GM06990 (cell line): Measurements from ENCODE around the gene RUSF1.

Source experiments
- DNase-seq: peaks from one replicate; pipeline ENCODE4 v3.0.0-alpha.2; 2011; ENCODE audit not compliant: insufficient read length; ENCODE audit errors: extremely low read depth
- H3K27me3 ChIP-seq: replicated peaks from 2 replicates; pipeline ENCODE4 v1.6.0; 2011; ENCODE audit warnings: low read length; ENCODE audit not compliant: control insufficient read depth, insufficient read depth
- H3K36me3 ChIP-seq: 2 replicates; pipeline ENCODE4 v1.5.1; 2011; ENCODE audit warnings: low read length; ENCODE audit not compliant: control insufficient read depth, insufficient read depth
- H3K4me3 ChIP-seq: replicated peaks from 2 replicates; pipeline ENCODE4 v1.5.1; 2011; ENCODE audit warnings: low read depth, mild to moderate bottlenecking, control low read depth, low read length
- TF ChIP-seq, protein P1 (sequence below): IDR thresholded peaks from 2 replicates; pipeline ENCODE4 v1.5.1; 2011; ENCODE audit warnings: low read length, control low read depth, mild to moderate bottlenecking, inconsistent platforms; ENCODE audit not compliant: insufficient read depth, poor library complexity, severe bottlenecking

Gene RUSF1

DNA sequence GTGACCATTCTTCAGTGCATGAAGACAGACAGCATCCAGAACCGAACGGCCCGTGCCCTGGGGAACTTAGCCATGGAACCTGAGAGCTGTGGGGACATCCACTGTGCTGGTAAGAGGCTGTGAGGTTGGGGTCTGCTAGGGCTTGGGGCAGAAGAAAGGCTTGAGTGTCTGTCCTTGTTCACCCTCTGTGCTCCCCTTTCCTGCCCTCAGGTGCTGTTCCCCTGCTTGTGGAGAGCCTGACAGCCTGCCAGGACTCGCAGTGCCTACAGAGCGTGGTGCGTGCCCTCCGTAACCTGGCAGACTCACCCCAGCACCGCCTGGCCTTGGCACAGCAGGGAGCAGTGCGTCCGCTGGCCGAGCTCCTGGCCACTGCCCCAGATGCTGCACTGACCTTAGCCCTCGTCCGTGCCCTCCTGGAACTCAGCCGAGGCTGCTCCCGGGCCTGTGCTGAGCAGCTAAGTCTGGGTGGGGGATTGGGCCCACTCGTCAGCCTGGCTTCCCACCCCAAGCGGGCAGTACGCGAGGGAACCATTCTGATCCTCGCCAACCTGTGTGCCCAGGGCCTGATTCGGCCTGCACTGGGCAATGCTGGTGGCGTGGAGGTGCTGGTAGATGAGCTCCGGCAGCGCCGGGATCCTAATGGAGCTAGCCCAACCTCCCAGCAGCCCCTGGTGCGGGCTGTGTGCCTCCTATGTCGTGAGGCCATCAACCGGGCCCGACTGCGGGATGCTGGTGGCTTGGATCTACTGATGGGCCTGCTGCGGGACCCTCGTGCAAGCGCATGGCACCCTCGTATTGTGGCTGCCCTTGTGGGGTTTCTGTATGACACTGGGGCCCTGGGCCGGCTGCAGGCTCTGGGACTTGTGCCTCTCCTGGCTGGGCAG lies 46.0 kb downstream of the RUSF1 start:
- no peak overlapping the region for H3K4me3 ChIP-seq
- H3K36me3 ChIP-seq: peaks cover 23% of the 10 kb centered on the region
- no peak for DNase-seq
- no peaks in the 10 kb centered on the region for H3K27me3 ChIP-seq
- TF ChIP-seq, protein P1, sequence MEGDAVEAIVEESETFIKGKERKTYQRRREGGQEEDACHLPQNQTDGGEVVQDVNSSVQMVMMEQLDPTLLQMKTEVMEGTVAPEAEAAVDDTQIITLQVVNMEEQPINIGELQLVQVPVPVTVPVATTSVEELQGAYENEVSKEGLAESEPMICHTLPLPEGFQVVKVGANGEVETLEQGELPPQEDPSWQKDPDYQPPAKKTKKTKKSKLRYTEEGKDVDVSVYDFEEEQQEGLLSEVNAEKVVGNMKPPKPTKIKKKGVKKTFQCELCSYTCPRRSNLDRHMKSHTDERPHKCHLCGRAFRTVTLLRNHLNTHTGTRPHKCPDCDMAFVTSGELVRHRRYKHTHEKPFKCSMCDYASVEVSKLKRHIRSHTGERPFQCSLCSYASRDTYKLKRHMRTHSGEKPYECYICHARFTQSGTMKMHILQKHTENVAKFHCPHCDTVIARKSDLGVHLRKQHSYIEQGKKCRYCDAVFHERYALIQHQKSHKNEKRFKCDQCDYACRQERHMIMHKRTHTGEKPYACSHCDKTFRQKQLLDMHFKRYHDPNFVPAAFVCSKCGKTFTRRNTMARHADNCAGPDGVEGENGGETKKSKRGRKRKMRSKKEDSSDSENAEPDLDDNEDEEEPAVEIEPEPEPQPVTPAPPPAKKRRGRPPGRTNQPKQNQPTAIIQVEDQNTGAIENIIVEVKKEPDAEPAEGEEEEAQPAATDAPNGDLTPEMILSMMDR: no peak

GRCh38 chr16:31461201-31461920 lies 46.8 kb downstream of the RUSF1 start:
- DNase-seq: no peak
- no peaks in the 10 kb centered on the region for H3K27me3 ChIP-seq
- H3K36me3 ChIP-seq: peaks cover 17% of the 10 kb centered on the region
- no peak overlapping the region for H3K4me3 ChIP-seq
- TF ChIP-seq, protein P1: no peak

- Histone ChIP-seq H3K27me3 (no peaks in the 10 kb centered on the region), H3K36me3 (peaks cover 12% of the 10 kb centered on the region), H3K4me3 (peak overlapping the region; percentile 63)
- no peak for DNase-seq
- TF ChIP-seq, protein P1: peak; percentile 70
Observed at GRCh38 chr16:31460582-31461002, 47.6 kb downstream of the RUSF1 start.

- Histone ChIP-seq H3K4me3 (peak overlapping the region; percentile 74), H3K27me3 (no peaks in the 10 kb centered on the region), H3K36me3 (peaks cover 11% of the 10 kb centered on the region)
- peak; percentile 98 for DNase-seq
- TF ChIP-seq, protein P1: no peak
Observed at GRCh38 chr16:31459687-31460581, 48.3 kb downstream of the RUSF1 start.

DNA sequence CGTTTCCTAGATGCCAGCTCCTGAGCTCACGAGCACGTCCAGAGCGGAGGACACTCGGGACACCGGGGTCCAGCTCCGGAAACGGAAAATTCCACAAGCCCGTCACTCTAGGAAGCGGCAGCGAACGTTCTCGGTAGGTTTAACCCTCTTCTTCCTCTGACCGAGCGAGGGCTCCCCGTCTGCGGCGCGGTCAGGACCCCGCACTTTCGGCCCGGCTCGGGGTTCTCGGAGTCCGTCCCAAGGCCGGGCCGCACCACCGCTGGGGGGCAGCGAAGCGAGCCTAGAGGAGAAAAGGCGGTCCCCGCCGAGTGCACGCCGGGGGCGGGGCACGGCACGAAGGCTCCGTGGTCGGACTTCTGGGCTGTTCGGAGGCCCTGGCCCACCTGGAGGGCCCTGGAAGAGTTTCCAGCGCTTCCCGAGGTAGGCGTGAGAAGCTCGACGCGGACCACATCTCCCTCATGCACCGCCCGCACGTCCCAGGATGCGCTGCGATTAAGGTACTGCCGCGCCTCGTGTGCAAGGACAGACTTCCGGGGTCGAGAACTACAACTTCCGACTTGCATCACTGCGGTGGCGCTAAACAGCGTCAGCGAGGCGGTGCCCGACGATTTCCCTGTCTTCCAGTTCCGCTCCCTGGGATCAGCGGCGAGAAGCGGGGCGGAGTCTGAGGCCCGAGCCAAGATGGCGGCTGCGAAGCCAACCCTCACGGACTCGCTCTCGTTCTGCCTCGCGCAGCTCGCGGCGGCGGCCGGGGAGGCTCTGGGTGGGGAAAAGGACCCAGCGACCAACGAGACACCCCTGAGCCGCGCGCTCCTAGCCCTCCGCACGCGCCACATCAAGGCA lies 49.1 kb downstream of the RUSF1 start, which contains the start of gene ARMC5:
Gene ARMC5 (plus strand): TSS at position 658 of the 843 bp plus-strand sequence. CDS start 24 bp downstream, at position 682.
- peak within 1 kb of the TSS; percentile 74 for H3K4me3 ChIP-seq
- DNase-seq: peak; percentile 96
- peaks cover 7% of the 10 kb centered on the region for H3K36me3 ChIP-seq
- TF ChIP-seq, protein P1: peak; percentile 81
- H3K27me3 ChIP-seq: no peaks in the 10 kb centered on the region
